GM23338 (cell line): ENCODE data around the gene PELO. TPM values are rescaled to one million over a fixed set of nuclear protein-coding genes. Genes with fewer than 3 reads are reported as not detected.

Experiments used
- ATAC-seq: fragments of 200-7000 bp; cut with Tn5 transposase; 3 replicates; pipeline ENCODE4 v1.9.1; 2020
- DNase-seq: peaks from one replicate; pipeline ENCODE4 v3.0.0-alpha.2; 2015; ENCODE audit warnings: low spot score
- H2AFZ ChIP-seq: fragments of 200-600 bp; sonication (generic); 2 replicates; pipeline ENCODE4 v1.8.0; 2016; ENCODE audit warnings: antibody characterized with exemption, mild to moderate bottlenecking, moderate library complexity
- H3F3A ChIP-seq: fragments of 200-600 bp; sonication (generic); replicated peaks from 2 replicates; pipeline ENCODE4 v1.8.0; 2017; ENCODE audit warnings: antibody characterized with exemption, mixed run types, low read depth
- H3K27ac ChIP-seq: fragments of 200-600 bp; sonication (generic); 2 replicates; pipeline ENCODE4 v1.6.1; 2016; ENCODE audit warnings: low read depth
- H3K27me3 ChIP-seq: fragments of 200-600 bp; sonication (generic); 2 replicates; pipeline ENCODE4 v1.8.0; 2016; ENCODE audit warnings: mild to moderate bottlenecking, mixed run types, moderate library complexity; ENCODE audit not compliant: insufficient read depth
- H3K36me3 ChIP-seq: fragments of 200-600 bp; sonication (generic); 2 replicates; pipeline ENCODE4 v1.8.0; 2016; ENCODE audit warnings: mild to moderate bottlenecking; ENCODE audit not compliant: insufficient read depth
- H3K4me1 ChIP-seq: fragments of 200-600 bp; sonication (generic); 2 replicates; pipeline ENCODE4 v1.8.0; 2016; ENCODE audit warnings: mild to moderate bottlenecking, moderate library complexity; ENCODE audit not compliant: insufficient read depth
- H3K4me2 ChIP-seq: fragments of 200-600 bp; sonication (generic); 2 replicates; pipeline ENCODE4 v1.7.1; 2017; ENCODE audit warnings: mixed run types
- H3K4me3 ChIP-seq: fragments of 200-600 bp; sonication (generic); 2 replicates; pipeline ENCODE4 v1.6.1; 2016; ENCODE audit warnings: mixed run types
- H3K79me2 ChIP-seq: fragments of 200-600 bp; sonication (generic); replicated peaks from 2 replicates; pipeline ENCODE4 v1.8.0; 2017; ENCODE audit warnings: mild to moderate bottlenecking; ENCODE audit not compliant: insufficient read depth
- H3K9me2 ChIP-seq: fragments of 200-600 bp; sonication (generic); 2 replicates; pipeline ENCODE4 v1.8.0; 2017; ENCODE audit not compliant: insufficient read depth
- H4K20me1 ChIP-seq: fragments of 200-600 bp; sonication (generic); replicated peaks from 2 replicates; pipeline ENCODE4 v1.8.0; 2017; ENCODE audit warnings: mild to moderate bottlenecking; ENCODE audit not compliant: insufficient read depth
- H3K27ac Mint-ChIP-seq: 2 replicates; pipeline ENCODE4 v1.8.0; 2020; ENCODE audit warnings: inconsistent platforms, mild to moderate bottlenecking, moderate library complexity, mixed read lengths
- H3K27me3 Mint-ChIP-seq: 3 replicates; pipeline ENCODE4 v1.8.0; 2022; ENCODE audit warnings: low read depth, mild to moderate bottlenecking, moderate library complexity, mixed read lengths, inconsistent platforms; ENCODE audit not compliant: insufficient read depth, poor library complexity
- H3K36me3 Mint-ChIP-seq: 3 replicates; pipeline ENCODE4 v1.8.0; 2021; ENCODE audit warnings: low read depth, mild to moderate bottlenecking, inconsistent platforms, moderate library complexity, mixed read lengths
- H3K4me1 Mint-ChIP-seq: 3 replicates; pipeline ENCODE4 v1.8.0; 2020; ENCODE audit warnings: mild to moderate bottlenecking, inconsistent platforms, mixed read lengths
- H3K4me3 Mint-ChIP-seq: 3 replicates; pipeline ENCODE4 v1.8.0; 2021; ENCODE audit warnings: moderate library complexity, mild to moderate bottlenecking, inconsistent platforms, mixed read lengths
- H3K9me3 Mint-ChIP-seq: 3 replicates; pipeline ENCODE4 v1.8.0; 2020; ENCODE audit warnings: moderate library complexity, mild to moderate bottlenecking, inconsistent platforms, mixed read lengths
- CREB1 ChIP-seq: fragments of 250-450 bp; sonication (Bioruptor Pico); IDR thresholded peaks from 2 replicates; pipeline ENCODE4 v1.5.0; 2020; ENCODE audit warnings: low read depth, mild to moderate bottlenecking, moderate library complexity
- CTCF ChIP-seq, 2 experiments: fragments of 200-600 bp in 1 of 2; sonication (generic) in 1 of 2; conservative IDR thresholded peaks; 2 replicates each; pipeline versions ENCODE4 v1.5.1 to v1.6.1; 2016 to 2017; ENCODE audit warnings: antibody characterized with exemption in 2 of 2, low read depth in 2 of 2, mild to moderate bottlenecking in 2 of 2, moderate library complexity in 1 of 2
- ETS1 ChIP-seq: IDR thresholded peaks from 2 replicates; pipeline ENCODE4 v1.6.1; 2016; ENCODE audit warnings: antibody characterized with exemption
- EZH2 ChIP-seq: fragments of 200-600 bp; sonication (generic); IDR thresholded peaks from one replicate; pipeline ENCODE4 v1.8.0; 2017; ENCODE audit warnings: antibody characterized with exemption, mild to moderate bottlenecking, low read depth; ENCODE audit not compliant: unreplicated experiment
- EZH2phosphoT487 ChIP-seq: fragments of 200-600 bp; sonication (generic); IDR thresholded peaks from one replicate; pipeline ENCODE4 v1.8.1; 2018; ENCODE audit warnings: antibody characterized with exemption; ENCODE audit not compliant: unreplicated experiment
- JUNB ChIP-seq: IDR thresholded peaks from one replicate; pipeline ENCODE4 v1.6.1; 2016; ENCODE audit warnings: antibody characterized with exemption; ENCODE audit not compliant: unreplicated experiment
- NANOG ChIP-seq: IDR thresholded peaks from 2 replicates; pipeline ENCODE4 v1.6.1; 2016; ENCODE audit warnings: antibody characterized with exemption, borderline replicate concordance
- POLR2AphosphoS5 ChIP-seq: IDR thresholded peaks from 2 replicates; pipeline ENCODE4 v1.6.1; 2016; ENCODE audit warnings: antibody characterized with exemption, low read depth
- REST ChIP-seq: IDR thresholded peaks from one replicate; pipeline ENCODE4 v1.6.1; 2018; ENCODE audit warnings: antibody characterized with exemption; ENCODE audit not compliant: unreplicated experiment
- STAT1 ChIP-seq: IDR thresholded peaks from one replicate; pipeline ENCODE4 v1.6.1; 2016; ENCODE audit warnings: antibody characterized with exemption; ENCODE audit not compliant: unreplicated experiment
- ZNF114 ChIP-seq: fragments of 250-450 bp; sonication (Bioruptor Pico); IDR thresholded peaks from 2 replicates; pipeline ENCODE4 v1.5.0; 2020; ENCODE audit warnings: mild to moderate bottlenecking, moderate library complexity
- ZNF331 ChIP-seq: fragments of 250-450 bp; sonication (Bioruptor Pico); IDR thresholded peaks from 2 replicates; pipeline ENCODE4 v1.5.0; 2020; ENCODE audit warnings: low read depth, mild to moderate bottlenecking, moderate library complexity
- ZNF462 ChIP-seq: fragments of 250-450 bp; sonication (Bioruptor Pico); IDR thresholded peaks from 2 replicates; pipeline ENCODE4 v1.5.0; 2020; ENCODE audit warnings: mild to moderate bottlenecking, moderate library complexity
- polyA plus RNA-seq: library from polyadenylated mRNA; unstranded; fragments of >200 nt; fragmentation: Nextera tagmentation; extraction: Ambion mirVana; gene quantifications from 2 replicates; pipeline ENCODE4 v1.2.1, GENCODE V29; 2016
- total RNA-seq: library from RNA; depleted of rRNA; stranded (reverse); fragments of >200 nt; shearing (Covaris generic); gene quantifications from 2 replicates; pipeline ENCODE4 v1.2.3, GENCODE V29; 2014

The PELO gene
- total and polyA plus RNA-seq, 2 experiments from 2014 or later = 13.6 to 15.6 TPM

GRCh38 chr5:52829664-52830063, 41.9 kb downstream of the PELO start:
- H3K9me2 ChIP-seq = no peaks in the 10 kb centered on the region
- H3K27ac ChIP-seq = no peak overlapping the region
- no peak overlapping the region for H3K4me3 ChIP-seq
- TF ChIP-seq CTCF (conservative IDR thresholded peaks at IDR 0.05; ENCODE audit: low read depth in 2 of 2) = no peak
- no peak for TF ChIP-seq ZNF462
- TF ChIP-seq JUNB = no peak
- TF ChIP-seq POLR2AphosphoS5 = no peak
- TF ChIP-seq EZH2 = no peak
- TF ChIP-seq CREB1 (CRISPR knock-in tag) = no peak
- no peak for TF ChIP-seq ZNF114 (CRISPR knock-in tag)
- no peak for TF ChIP-seq STAT1
- no peak for TF ChIP-seq ZNF331 (CRISPR knock-in tag)
- TF ChIP-seq NANOG = no peak
- no peak for TF ChIP-seq REST
- no peak for TF ChIP-seq EZH2phosphoT487
- TF ChIP-seq ETS1 = no peak
- Mint-ChIP-seq H3K4me3 (no peak overlapping the region), H3K27ac (no peak overlapping the region), H3K27me3 (peaks cover 2% of the 10 kb centered on the region), H3K4me1 (no peaks in the 10 kb centered on the region), H3K9me3 (peaks cover 12% of the 10 kb centered on the region; the same call in 2 of the 3 replicates), H3K36me3 (no peaks in the 10 kb centered on the region)
- H3K4me1 ChIP-seq = no peaks in the 10 kb centered on the region
- no peaks in the 10 kb centered on the region for H3K27me3 ChIP-seq
- H3K4me2 ChIP-seq = no peak overlapping the region
- ATAC-seq = no peak
- H3K79me2 ChIP-seq = no peaks in the 10 kb centered on the region
- no peaks in the 10 kb centered on the region for H4K20me1 ChIP-seq
- no peak overlapping the region for H2AFZ ChIP-seq
- H3K36me3 ChIP-seq = no peaks in the 10 kb centered on the region
- no peak for DNase-seq
- H3F3A ChIP-seq = no peaks in the 10 kb centered on the region
